Keratinocyte (primary cell): ENCODE measurements around the gene CAPN15. TPM values are rescaled to one million over a fixed set of nuclear protein-coding genes. Genes with fewer than 3 reads are reported as not detected.

Source experiments
- DNase-seq: peaks from one replicate; pipeline ENCODE4 v3.0.0-alpha.2; 2011; ENCODE audit warnings: low read depth, missing footprints, low spot score
- FAIRE-seq: peaks from 2 replicates; lab custom pipeline; 2011; peaks lifted over from hg19 to GRCh38; lab: Jason Lieb, UNC
- H2AFZ ChIP-seq: 2 replicates; pipeline ENCODE4 v1.6.0; 2012; ENCODE audit warnings: low read length, control low read depth, inconsistent platforms; ENCODE audit not compliant: control insufficient read depth
- H3K27ac ChIP-seq: 2 replicates; pipeline ENCODE4 v1.5.1; 2011; ENCODE audit warnings: low read length; ENCODE audit not compliant: control insufficient read depth, insufficient read depth
- H3K27me3 ChIP-seq: 3 replicates; pipeline ENCODE4 v1.6.0; 2011; ENCODE audit warnings: low read length; ENCODE audit not compliant: control insufficient read depth, insufficient read depth; ENCODE audit errors: extremely low read depth
- H3K36me3 ChIP-seq, 2 experiments: 2 replicates in 1 of 2; 3 replicates in 1 of 2; pipeline ENCODE4 v1.5.1; 2011; ENCODE audit warnings: low read length in 2 of 2, mild to moderate bottlenecking in 1 of 2; ENCODE audit not compliant: control insufficient read depth in 2 of 2, insufficient read depth in 2 of 2; ENCODE audit errors: extremely low read depth in 1 of 2
- H3K4me1 ChIP-seq: 3 replicates; pipeline ENCODE4 v1.5.1; 2011; ENCODE audit warnings: low read length; ENCODE audit not compliant: control insufficient read depth, insufficient read depth; ENCODE audit errors: extremely low read depth
- H3K4me2 ChIP-seq: 3 replicates; pipeline ENCODE4 v1.6.0; 2011; ENCODE audit warnings: low read depth, low read length; ENCODE audit not compliant: control insufficient read depth, insufficient read depth; ENCODE audit errors: extremely low read depth
- H3K4me3 ChIP-seq, 3 experiments: fragments of 200-600 bp in 1 of 3; sonication (generic) in 1 of 3; 2 replicates in 2 of 3; 3 replicates in 1 of 3; pipeline ENCODE4 v1.5.1; 2011 to 2016; ENCODE audit warnings: low read length in 3 of 3, mild to moderate bottlenecking in 3 of 3, control low read depth in 2 of 3, inconsistent platforms in 1 of 3, low read depth in 1 of 3, mixed read lengths in 1 of 3, mixed run types in 1 of 3, moderate library complexity in 1 of 3; ENCODE audit not compliant: control insufficient read depth in 2 of 3, insufficient read depth in 2 of 3; ENCODE audit errors: extremely low read depth in 1 of 3
- H3K79me2 ChIP-seq: 2 replicates; pipeline ENCODE4 v1.6.0; 2012; ENCODE audit warnings: low read length; ENCODE audit not compliant: control insufficient read depth, insufficient read depth
- H3K9ac ChIP-seq: 3 replicates; pipeline ENCODE4 v1.6.0; 2011; ENCODE audit warnings: low read length; ENCODE audit not compliant: control insufficient read depth, insufficient read depth; ENCODE audit errors: extremely low read depth
- H3K9me1 ChIP-seq: 3 replicates; pipeline ENCODE4 v1.6.0; 2011; ENCODE audit warnings: low read length; ENCODE audit not compliant: control insufficient read depth, insufficient read depth; ENCODE audit errors: extremely low read depth
- H3K9me3 ChIP-seq: 2 replicates; pipeline ENCODE4 v1.5.1; 2012; ENCODE audit warnings: low read depth, low read length; ENCODE audit not compliant: control insufficient read depth
- H4K20me1 ChIP-seq: 3 replicates; pipeline ENCODE4 v1.6.0; 2011; ENCODE audit warnings: low read length; ENCODE audit not compliant: control insufficient read depth, insufficient read depth; ENCODE audit errors: extremely low read depth
- CTCF ChIP-seq, 3 experiments: IDR thresholded peaks in 1 of 3; conservative IDR thresholded peaks in 1 of 3; optimal IDR thresholded peaks in 1 of 3; 2 replicates in 2 of 3; 3 replicates in 1 of 3; pipeline versions ENCODE3 to v1.5.1; 2011; ENCODE audit warnings: low read length in 3 of 3, mild to moderate bottlenecking in 3 of 3, moderate library complexity in 2 of 3, control low read depth in 1 of 3, inconsistent platforms in 1 of 3; ENCODE audit not compliant: insufficient read depth in 2 of 3; ENCODE audit errors: extremely low read depth in 1 of 3
- EZH2 ChIP-seq: IDR thresholded peaks from one replicate; pipeline ENCODE4 v1.6.1; 2012; ENCODE audit warnings: inconsistent platforms, mild to moderate bottlenecking, low read length, moderate library complexity
- dilution Hi-C: fragments of 300-500 bp; cut with MboI; formaldehyde crosslinking; loops from one replicate; pipeline ENCODE4 v1.7.0; 2020; ENCODE audit warnings: low sequenced_read_pairs; ENCODE audit not compliant: extremely low pct_ligation_motif_present
- polyA plus RNA-seq, 5 experiments: library from polyadenylated mRNA; depleted of rRNA in 3 of 5; stranded (reverse) in 3 of 5; stranded (forward) in 1 of 5; unstranded in 1 of 5; fragments of >200 nt; gene quantifications; 1 replicate in 1 of 5; 2 replicates in 3 of 5; 3 replicates in 1 of 5; pipeline versions ENCODE4 v1.2.1 to v1.2.3, GENCODE V29; 2011 to 2012; ENCODE audit warnings: missing spikeins in 2 of 5, low read depth in 1 of 5, low replicate concordance in 1 of 5

Gene CAPN15
- polyA plus RNA-seq, 1 donor (not counting 4 experiments of a cell fraction or from before 2014, with no cell fraction given): 7.9 TPM

GRCh38 chr16:516301-516700, 11.2 kb upstream of the CAPN15 start:
- FAIRE-seq: no peak
- H3K36me3 ChIP-seq: peaks cover 7 to 22% of the 10 kb centered on the region in 2 experiments
- TF ChIP-seq EZH2 (no peak), CTCF (optimal IDR thresholded peaks at IDR 0.05 in 1 of 3, IDR thresholded peaks at IDR 0.05 in 1 of 3, conservative IDR thresholded peaks at IDR 0.05 in 1 of 3; ENCODE audit: extremely low read depth in 1 of 3, insufficient read depth in 2 of 3, low read length in 3 of 3) (no peak)

GRCh38 chr16:518858-519257, 8.7 kb upstream of the CAPN15 start:
- Histone ChIP-seq H3K9ac (no peak overlapping the region), H3K9me3 (no peaks in the 10 kb centered on the region), H3K9me1 (no peaks in the 10 kb centered on the region), H3K27ac (no peak overlapping the region), H3K27me3 (no peaks in the 10 kb centered on the region), H3K4me3 (no peak overlapping the region), H4K20me1 (peaks cover 5% of the 10 kb centered on the region), H3K79me2 (no peaks in the 10 kb centered on the region), H3K4me1 (peaks cover 9% of the 10 kb centered on the region), H3K36me3 (peaks cover 7 to 18% of the 10 kb centered on the region in 2 experiments), H2AFZ (no peak overlapping the region), H3K4me2 (no peak overlapping the region)
- FAIRE-seq: no peak
- no peak for DNase-seq
- TF ChIP-seq CTCF (optimal IDR thresholded peaks at IDR 0.05 in 1 of 3, IDR thresholded peaks at IDR 0.05 in 1 of 3, conservative IDR thresholded peaks at IDR 0.05 in 1 of 3; ENCODE audit: extremely low read depth in 1 of 3, insufficient read depth in 2 of 3, low read length in 3 of 3) (no peak), EZH2 (no peak)
- dilution Hi-C loops: no loop called here

More at GRCh38 chr16:516301-516700, 11.2 kb upstream of the CAPN15 start:
- no peak overlapping the region for H2AFZ ChIP-seq
- no peaks in the 10 kb centered on the region for H3K9me1 ChIP-seq
- peaks cover 5% of the 10 kb centered on the region for H4K20me1 ChIP-seq
- dilution Hi-C loops: no loop called here
- H3K27me3 ChIP-seq: no peaks in the 10 kb centered on the region
- no peaks in the 10 kb centered on the region for H3K79me2 ChIP-seq
- no peak for DNase-seq
- H3K4me1 ChIP-seq: peaks cover 3% of the 10 kb centered on the region
- H3K9me3 ChIP-seq: no peaks in the 10 kb centered on the region
- H3K9ac ChIP-seq: no peak overlapping the region
- H3K27ac ChIP-seq: no peak overlapping the region
- H3K4me3 ChIP-seq: no peak overlapping the region
- no peak overlapping the region for H3K4me2 ChIP-seq
